CD4-positive, alpha-beta T cell treated with Interleukin-17A for 1 hour (primary cell): Measurements from ENCODE around the gene NOVA2.
"Not testable (repeated sequence)": the region's sequence is repeated elsewhere in the genome, so short reads cannot be mapped to it uniquely, and the experiment has no call there.

Source experiments
- DNase-seq: peaks from one replicate; pipeline ENCODE4 v3.0.0-alpha.2; 2020

Gene NOVA2

DNA sequence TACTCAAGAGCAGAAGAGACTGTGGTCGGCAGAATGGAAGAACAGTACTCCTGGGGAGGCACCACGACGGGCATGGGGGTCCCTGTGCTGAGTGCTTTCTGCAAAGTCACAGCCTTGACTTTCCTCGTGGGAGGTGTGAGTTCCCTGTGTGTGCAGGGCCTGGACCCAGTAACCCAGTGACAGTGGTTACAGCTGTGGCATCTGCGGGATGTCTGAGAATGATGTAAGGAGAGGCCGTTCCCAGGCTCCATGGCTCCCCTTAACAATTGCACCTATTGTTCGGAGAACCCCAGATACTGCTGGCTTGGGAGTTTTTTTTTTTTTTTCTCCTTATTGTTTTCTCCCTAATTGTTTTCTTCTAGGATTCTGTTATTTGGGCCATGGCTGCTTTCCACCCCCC, 54.0 kb downstream of the NOVA2 start:
- no peak for DNase-seq

DNA sequence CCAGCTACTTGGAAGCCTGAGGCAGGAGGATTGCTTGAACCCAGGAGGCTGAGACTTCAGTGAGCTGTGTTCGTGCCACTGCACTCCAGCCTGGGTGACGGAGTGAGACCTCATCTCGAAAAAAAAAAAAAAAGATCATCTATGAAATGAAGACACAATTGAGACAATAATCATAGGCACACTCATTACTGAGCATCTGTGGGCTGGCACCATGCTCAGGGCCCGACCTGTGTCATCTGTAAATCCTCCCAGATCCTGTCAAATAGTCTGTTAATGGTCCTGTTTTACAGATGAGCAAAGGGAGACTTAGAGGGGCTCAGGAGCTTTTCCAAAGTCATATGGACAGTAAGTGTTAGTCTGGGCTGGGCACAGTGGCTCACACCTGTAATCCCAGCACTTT, 54.9 kb downstream of the NOVA2 start:
- no peak for DNase-seq

DNA sequence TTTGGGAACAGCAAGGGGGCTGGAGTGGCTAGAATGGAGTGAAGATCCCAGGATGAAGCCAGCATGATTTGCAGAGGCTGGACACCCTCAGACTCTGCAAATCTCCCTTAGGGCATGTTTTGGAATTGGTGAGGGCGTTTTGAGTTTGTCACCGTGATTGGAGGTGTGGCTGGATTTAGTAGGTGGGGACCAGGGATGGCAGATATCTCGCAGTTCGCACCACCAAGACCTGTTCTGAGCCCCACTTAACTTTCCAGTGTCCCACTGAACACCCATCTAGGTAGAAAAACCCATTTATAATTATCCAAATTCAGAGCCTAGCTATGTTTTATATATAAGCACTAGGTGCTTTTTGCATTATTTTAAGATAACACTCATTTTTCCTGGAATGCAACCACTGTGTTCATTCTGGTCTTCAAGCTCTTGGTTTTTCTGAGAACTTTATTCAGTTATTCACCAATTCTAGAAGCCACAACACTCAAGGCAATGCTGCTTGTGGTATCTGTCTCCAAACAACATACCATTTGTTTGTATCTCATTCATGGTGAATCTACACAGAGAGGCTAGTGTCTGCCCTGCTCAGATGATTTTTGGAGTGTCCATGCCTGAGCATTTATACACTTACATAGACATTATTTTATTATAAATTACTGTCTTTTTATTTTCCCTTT, 56.1 kb downstream of the NOVA2 start:
- no peak for DNase-seq

DNA sequence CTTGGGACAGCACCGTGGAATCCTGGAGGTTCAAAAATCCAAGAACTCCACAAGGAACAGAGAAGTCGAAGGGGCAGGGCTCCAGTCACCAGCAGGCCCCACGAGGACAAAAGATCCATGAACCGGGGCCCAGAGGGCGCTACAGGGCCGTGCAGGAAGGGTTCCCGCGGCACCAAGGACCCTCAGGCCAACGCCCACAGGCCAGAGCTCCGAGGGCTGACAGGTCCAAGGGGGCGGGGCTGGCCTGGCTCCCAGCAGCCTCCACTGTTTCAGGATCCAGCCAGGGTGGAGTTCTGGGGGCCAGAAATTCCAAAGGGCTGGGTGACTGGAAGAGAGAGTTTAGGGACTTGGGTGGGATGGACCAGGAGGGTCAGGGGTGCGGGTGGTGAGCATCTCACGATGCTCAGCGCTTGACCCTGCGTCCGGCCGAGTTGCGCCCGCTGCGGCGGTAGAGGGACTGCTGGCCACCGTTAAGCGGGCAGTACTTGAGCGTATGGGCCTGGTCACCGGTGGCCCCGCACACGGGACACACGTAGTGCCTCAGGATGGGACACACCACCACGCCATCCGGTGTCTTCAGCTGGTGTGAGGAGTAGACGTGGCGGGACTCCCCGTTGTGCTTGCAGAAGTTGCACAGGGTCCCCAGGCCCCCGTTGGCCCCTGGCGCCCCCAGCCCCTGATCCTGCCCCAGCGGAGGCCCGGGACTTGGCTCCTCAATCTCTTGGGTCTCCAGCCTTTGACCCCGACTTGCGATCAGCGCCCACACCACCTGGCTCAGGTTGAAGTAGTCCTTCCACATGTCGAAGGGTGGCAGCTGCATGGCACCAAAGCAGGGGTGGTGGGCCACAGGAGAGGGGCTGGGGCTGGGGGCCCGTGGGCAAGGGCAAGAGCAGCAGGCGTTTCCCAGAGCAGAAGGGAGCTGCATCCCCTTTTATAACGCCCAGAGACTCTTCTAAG, 59.5 kb downstream of the NOVA2 start, which contains the start of gene NANOS2:
Gene NANOS2, minus strand, starts transcription at position 905 of the 957 bp plus-strand sequence. Its CDS starts 85 bp downstream, at position 820.
- no peak for DNase-seq

DNA sequence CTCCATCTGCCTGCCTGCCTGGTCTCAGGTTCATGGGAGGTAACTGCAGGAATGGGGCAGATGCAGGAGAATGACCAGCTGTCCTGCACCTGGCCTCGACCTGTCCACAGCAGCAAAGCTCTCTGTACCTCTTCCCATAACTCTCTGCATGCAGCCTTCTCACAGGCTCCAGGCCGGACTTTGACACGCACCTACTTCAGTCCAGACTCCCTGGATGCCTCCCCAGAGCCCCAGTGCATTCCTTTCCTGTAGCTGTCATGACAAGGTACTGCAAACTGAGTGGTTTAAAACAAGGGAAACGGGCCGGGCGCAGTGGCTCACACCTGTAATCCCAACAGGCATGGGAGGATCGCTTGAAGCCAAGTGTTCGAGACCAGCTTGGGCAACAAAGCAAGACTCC, 62.4 kb downstream of the NOVA2 start:
- DNase-seq: no peak

DNA sequence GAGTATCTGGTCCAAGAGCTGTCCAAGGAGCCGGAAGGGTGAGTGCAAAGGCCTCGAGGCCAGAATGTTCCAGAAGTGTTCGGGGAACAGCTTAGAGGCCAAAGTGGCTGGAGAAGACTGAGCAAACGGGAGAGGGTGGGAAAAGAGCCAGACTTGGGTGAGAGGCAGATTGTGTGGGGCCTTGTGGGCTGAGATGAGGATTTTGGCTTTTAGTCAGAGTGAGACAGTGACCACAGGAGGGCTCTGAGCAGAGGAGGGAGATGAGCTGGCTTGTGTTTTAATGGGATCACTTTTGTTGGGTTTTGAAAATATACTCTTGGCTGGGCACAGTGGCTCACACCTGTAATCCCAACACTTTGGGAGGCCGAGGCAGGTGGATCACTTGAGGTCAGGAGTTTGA, 64.7 kb downstream of the NOVA2 start:
- DNase-seq: no peak

DNA sequence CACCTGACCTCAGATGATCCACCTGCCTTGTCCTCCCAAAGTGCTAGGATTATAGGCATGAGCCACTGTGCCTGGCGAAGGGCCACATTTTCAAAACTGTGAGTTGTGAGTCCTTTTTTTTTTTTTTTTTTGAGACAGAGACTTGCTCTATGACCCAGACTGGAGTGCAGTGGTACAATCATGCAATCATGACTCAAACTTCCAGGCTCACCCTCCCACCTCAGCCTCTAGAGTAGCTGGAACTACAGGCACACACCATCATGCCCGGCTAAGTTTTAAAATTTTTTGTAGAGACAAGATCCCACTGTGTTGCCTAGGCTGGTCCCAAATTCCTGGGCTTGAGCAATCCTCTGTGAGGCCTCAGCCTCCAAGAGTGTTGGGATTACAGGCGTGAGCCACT, 67.4 kb downstream of the NOVA2 start:
- no peak for DNase-seq

DNA sequence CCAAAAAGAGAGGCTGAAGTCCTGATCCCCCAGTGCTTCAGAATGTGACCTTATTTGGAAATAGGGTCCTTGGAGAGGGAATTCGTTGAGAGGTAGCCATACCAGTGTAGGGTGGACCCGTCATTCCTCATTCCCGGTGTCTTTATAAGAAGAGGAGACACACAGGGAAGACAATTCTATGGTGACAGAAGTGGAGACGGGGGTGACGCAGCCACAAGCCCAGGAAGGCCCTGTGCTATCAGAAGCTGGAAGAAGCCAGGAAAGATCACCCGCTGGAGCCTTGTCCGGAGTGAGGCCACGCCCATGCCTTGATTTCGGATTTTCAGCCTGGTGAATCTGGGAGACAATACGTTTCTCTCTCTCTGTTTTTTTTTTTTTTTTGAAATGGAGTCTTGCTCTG, 68.7 kb downstream of the NOVA2 start:
- no peak for DNase-seq

DNA sequence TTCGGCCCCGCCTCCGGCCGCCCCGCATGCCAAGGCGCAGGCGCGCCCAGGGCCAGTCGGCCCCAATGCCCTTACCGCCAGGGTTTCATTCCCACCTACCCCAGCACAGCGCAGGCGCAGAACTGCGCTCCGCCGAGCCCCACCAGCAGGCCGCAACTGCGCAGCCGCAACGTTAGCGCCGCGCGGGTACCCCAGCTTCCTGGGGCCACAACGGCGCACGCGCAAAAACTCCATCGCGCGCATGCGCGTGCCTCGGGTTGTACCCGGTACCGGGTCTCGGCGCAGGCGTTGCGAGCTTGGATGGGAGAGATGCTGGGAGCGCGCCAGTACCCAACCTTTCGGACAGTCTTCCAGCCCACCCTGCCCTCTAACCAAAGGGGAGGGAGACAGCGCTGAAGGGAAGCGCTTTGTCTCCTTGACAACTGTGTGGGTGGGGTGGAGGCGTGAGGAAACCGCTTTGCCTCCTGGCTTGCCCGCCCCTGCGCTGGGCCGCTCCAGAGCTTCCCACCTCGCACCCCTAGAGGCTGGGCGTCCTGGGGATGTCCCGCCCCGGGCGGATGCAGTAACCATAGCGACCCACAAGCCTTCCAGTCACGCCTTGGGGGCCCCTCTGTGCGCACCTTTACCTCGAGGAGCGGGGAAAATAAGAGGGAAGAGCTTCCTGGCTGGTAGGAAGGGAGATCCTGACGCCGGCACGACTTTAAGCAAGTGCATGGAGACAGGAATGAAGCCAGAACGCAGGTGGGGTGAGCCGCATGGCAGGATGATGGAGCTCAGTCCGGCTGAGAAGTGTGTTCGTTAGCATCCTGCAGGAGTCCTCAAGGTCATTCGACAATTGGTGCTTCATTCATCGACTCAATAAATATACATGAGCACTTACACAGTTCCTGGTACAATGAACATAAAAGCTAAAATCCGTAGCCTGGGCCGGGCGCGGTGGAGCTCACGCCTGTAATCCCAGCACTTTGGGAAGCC, 70.7 kb downstream of the NOVA2 start:
- DNase-seq: peak; percentile 99

DNA sequence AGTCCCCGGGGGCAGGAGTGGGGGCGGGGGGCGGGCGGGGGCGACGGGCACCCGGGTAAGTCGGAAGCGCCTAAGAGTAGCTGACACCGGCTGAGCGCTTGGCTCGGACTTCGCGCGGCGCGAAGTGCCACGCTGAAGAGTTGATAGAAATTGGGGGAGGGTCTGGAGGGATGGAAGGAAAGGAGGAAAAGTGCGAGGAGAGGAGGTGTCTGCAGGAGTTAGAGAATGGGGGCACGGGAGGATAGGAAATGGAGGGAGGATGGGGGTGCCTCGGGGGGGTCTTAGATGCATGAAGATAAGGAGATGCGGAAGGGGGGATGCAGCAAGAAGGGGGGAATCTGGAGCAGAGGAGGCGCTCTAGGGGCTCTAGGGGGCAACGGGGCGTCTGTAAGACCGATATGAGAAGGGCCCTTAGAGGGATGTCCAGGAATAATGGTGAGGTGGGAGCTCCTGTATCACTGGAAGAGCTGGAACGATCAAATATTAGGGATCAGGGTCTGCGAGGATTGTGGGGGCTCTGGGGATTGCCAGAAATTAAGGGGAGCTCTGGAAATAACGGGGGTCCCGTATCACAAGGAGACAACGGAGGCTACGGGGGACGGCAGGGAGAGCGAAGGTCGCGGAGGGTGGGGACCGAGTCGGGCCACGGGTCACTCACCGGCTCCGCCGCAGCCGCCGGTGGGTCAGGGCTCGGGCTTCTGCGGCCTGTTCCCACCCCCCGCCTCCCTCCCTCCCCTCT, 71.6 kb downstream of the NOVA2 start, which contains the start of gene MYPOP:
Gene MYPOP, minus strand, starts transcription at position 702 of the 739 bp plus-strand sequence. CDS start 840 bp downstream, outside the sequence.
- no peak for DNase-seq

DNA sequence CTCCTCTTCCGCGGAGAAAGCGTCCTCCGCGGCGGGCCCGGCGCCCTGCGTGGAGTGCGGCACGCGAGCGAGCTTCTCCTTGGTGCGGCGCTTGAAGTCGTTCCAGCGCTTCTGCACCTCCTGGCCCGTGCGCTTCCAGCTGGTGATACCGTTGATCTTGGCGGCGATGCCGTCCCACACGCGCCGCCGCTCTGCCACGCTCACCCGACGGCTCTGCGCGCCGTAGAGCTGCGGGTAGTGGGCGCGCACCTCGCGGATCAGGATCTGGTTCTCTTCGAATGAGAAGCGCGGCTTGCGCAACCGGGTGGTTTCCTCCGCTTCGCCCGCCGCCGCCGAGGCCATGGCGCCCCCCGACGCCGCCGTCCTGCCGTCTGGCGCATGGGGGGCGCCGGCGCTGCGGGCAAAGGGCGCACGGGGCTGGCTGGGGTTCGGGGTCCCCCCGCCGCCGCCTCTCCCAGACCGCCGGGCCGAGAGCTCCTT, 72.2 kb downstream of the NOVA2 start:
- peak; percentile 30 for DNase-seq

DNA sequence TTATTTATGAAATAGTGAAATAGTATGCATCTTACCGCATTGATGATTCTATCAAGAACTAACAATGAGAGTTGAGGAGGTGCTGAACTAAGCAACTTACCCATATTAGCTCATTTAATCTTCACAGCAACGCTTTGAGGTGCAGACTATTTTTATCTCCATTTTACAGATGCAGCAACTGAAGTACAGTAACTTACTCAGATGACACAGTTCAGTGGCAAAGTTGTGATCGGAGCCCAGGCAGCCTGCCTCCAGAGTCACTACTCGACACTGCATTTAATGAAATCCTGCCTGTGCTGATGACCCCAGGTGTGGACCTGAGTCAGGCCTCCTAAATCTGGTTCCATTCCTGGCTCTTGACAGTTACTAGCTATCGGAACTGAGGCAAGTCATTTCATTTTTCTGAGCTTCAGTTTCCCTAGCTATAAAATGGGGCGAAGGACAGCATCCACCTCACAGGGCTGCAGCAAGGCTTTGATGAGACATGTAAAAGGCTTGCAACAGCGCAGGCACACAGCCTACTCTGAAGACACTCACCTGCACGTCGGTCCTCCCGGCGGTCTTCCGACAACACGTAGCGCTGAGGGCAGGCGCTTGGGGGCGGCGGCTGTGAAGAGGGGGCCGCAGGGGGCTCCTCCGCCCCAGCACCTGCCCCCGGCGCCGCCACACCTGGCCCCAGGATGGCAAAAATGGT, 72.8 kb downstream of the NOVA2 start:
- DNase-seq: no peak

DNA sequence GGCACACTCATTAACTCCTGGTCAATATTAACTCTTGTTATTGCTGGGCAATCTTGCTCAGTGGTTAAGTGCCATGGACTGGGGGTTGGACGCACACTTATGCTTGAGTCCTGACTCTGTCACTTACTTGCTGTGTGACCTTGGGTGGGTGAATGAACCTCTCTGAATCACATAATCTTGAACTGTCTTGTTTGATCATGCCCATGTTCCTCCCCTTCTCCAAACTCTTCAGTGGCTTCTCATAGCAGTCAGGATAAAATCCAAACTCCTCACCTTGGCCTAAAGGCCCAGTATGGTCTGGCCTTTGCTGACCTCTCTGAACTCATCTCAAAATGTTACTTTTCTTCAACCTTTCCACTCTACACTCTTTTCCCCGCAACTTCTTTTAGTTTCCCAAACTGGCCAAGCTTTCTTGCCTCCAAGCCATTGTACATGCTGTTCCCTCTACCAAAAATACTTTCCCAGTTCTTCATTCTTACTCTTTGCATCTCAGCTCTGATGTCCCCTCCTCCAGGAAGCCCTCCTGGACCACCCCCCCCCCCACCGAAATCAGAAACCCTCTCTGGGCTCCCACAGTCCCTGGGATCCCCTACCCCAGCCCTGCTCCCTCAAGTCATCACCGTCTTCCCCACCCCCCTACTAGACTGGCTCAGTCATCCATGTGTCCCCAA, 73.6 kb downstream of the NOVA2 start:
- no peak for DNase-seq

DNA sequence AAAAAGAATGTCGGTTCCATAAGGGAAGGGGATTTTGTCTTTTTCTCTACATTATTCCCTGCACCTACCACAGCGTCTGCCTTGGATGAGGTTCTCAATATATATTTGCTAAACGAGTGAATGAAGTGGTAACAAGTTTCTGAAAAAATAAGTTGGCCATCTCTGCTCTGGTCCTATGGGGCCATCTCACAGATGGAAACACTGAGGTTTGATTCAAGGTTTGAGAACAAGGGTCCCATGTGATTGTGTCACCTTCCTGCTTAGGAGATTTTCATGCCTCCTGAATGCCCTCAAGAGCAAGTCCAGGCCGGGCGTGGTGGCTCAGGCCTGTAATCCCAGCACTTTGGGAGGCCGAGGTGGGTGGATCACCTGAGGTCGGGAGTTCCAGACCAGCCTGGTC, 74.4 kb downstream of the NOVA2 start:
- no peak for DNase-seq

DNA sequence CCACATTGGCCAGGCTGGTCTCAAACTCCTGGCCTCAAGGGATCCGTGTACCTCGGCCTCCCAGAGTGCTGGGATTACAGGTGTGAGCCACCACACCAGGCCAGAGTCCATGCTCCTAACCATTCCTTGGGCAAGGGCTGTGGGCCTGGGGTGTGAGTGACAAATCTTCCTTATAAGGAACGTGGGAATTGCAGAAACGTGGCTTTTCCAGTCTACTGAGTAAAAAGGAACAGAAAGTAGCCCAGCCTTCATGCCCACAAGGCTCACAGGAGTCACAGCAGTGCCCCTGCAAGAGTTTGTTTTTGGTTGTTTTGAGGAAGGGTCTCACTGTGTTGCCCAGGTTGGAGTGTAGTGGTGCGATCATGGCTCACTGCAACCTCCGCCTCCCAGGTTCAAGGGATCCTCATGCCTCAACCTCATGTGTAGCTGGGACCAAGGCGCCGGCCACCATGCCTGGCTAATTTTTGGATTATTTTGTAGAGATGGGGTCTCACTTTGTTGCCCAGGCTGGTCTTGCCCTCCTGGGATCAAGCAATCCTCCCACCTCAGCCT, 76.3 kb downstream of the NOVA2 start:
- DNase-seq: no peak

DNA sequence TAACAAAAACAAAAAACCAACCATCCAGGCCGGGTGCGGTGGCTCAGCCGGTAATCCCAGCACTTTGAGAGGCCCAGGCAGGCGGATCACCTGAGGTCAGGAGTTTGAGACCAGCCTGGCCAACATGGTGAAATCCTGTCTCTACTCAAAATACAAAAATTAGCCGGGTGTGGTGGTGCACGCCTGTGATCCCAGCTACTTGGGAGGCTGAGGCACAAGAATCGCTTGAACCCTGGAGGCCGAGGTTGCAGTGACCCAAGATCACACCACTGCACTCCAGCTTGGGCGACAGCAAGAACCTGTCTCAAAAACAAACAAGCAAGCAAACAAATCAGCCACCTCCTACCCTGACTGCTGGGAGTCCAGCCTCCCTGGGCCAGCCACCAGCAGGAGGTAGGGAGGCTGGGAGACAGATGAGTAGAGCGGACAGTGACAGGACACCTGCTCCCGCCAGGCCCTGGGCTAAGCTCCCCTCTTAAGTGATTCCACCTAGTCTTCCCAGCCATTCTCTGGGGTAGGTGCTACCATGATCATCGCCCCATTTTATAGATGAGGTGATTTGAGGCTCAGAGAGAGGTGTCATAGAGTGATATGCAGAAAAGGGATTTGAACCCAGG, 77.6 kb downstream of the NOVA2 start:
- DNase-seq: not testable (repeated sequence)

DNA sequence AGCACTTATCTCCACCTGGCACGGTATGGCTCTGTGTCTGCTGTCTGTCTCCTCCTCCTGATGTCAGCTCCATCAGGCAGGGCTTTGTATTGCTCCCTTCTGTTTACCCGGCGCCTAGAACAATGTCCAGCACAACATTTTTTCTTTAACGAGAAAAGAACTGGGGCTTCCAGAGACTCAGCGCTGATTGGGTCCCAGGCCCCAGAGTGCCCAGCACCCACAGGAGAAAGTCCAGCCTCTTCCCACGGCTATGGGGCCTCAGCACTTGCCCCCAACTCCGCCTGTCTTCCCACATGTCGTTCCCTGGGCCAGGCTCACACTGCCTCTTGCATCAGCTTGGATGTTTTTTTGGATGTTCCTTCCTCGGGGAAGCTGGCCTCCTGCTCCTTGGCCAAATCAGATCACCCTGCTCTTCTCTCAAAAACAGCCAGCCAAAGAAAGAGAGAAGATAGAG, 78.1 kb downstream of the NOVA2 start:
- no peak for DNase-seq

DNA sequence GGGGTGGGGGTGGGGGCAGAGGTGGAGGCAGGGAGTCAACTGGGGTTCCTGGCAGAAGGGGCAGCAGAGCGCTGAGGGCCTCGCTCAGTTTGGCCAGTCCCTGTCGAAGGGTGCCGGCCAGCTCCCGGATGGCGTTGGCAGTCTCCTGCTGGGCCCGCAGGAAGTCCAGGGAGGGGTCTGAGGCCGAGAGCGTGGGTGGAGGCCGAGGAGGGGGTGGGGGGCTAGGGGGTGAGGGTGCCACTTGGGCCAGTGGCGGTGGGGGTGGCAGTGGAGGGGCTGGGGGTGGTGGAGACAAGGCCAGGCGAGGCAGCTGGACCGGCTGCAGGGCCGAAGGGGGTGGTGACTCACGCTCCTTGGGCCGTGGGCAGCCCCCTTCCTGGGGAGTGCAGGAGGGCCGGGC, 82.8 kb downstream of the NOVA2 start:
- no peak for DNase-seq

DNA sequence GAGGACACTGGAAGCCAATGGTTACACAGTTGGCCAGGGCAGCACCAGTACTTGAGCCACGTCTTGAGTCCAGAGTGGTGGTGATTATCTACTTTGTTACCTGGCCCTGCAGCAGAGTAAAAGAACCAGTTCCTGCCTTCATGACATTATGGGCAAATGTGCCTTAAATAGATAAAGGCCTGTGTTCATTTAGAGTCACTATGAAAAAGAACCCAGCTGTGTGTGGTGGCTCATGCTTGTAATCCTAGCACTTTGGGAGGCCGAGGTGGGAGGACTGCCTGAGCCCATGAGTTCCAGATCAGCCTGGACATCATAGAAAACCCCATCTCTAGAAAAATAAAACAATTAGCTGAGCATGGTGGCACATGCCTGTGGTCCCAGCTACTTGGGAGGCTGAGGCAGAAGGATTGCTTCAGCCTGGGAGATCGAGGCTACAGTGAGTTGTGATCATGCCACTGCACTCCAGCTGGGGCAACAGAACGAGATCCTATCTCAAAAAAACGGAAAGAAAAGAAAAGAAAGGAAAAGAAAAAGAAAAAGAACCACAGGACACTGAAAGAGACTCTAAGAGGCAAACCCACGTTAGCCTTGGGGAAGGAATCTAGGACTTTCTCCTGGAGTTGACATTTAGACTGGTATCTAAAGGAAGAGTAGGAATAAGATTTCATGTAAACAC, 84.3 kb downstream of the NOVA2 start:
- DNase-seq: no peak
